HepG2 (cell line): ENCODE measurements around the gene CAPZA2. TPM values are rescaled to one million over a fixed set of nuclear protein-coding genes. Genes with fewer than 3 reads are reported as not detected.
A peak's percentile ranks its signal among the peaks of the same experiment; 100 is the strongest.

Source experiments
- AHR ChIP-seq: IDR thresholded peaks from 2 replicates; pipeline ENCODE4 v1.6.1; 2018; ENCODE audit warnings: missing genetic modification reagents, missing compliant biosample characterization
- CAMTA2 ChIP-seq: sonication (generic); formaldehyde crosslinking; IDR thresholded peaks from 2 replicates; pipeline ENCODE4 v1.4.0; 2020; ENCODE audit warnings: mild to moderate bottlenecking, missing genetic modification reagents, borderline replicate concordance
- EED ChIP-seq: sonication (generic); formaldehyde crosslinking; IDR thresholded peaks from 2 replicates; pipeline ENCODE4 v1.5.0; 2020; ENCODE audit warnings: mild to moderate bottlenecking, missing genetic modification reagents
- ERF ChIP-seq: IDR thresholded peaks from 2 replicates; pipeline ENCODE4 v1.6.1; 2018; ENCODE audit warnings: missing biosample characterization, missing genetic modification reagents
- FOXA3 ChIP-seq: IDR thresholded peaks from 2 replicates; pipeline ENCODE4 v1.6.1; 2016; ENCODE audit warnings: missing genetic modification reagents, missing compliant biosample characterization
- HMG20B ChIP-seq: conservative IDR thresholded peaks from 2 replicates; pipeline ENCODE4 v1.6.1; 2016; ENCODE audit warnings: missing genetic modification reagents, missing compliant biosample characterization
- JARID2 ChIP-seq: sonication (generic); formaldehyde crosslinking; IDR thresholded peaks from 2 replicates; pipeline ENCODE4 v1.8.1; 2023; ENCODE audit warnings: missing genetic modification reagents, inconsistent platforms; ENCODE audit not compliant: insufficient replicate concordance
- KAT7 ChIP-seq: IDR thresholded peaks from 2 replicates; pipeline ENCODE4 v1.6.1; 2018; ENCODE audit warnings: borderline replicate concordance, missing compliant biosample characterization
- KLF6 ChIP-seq: IDR thresholded peaks from 2 replicates; pipeline ENCODE4 v1.8.0; 2016; ENCODE audit warnings: missing biosample characterization, missing genetic modification reagents
- KMT2A ChIP-seq: sonication (generic); formaldehyde crosslinking; IDR thresholded peaks from 2 replicates; pipeline ENCODE4 v1.4.0; 2020; ENCODE audit warnings: missing genetic modification reagents
- MXI1 ChIP-seq: IDR thresholded peaks from 3 replicates; pipeline ENCODE4 v1.6.1; 2012; ENCODE audit warnings: low read depth, low read length, inconsistent platforms, borderline replicate concordance
- PCBP2 ChIP-seq: fragments of 200-400 bp; formaldehyde crosslinking; optimal IDR thresholded peaks from 2 replicates; pipeline ENCODE3; 2018; ENCODE audit warnings: low read length, low read depth; ENCODE audit not compliant: poor library complexity, severe bottlenecking
- PRDM10 ChIP-seq: sonication (generic); formaldehyde crosslinking; IDR thresholded peaks from 2 replicates; pipeline ENCODE4 v1.4.0; 2020; ENCODE audit warnings: low read depth, missing genetic modification reagents
- SAP130 ChIP-seq: IDR thresholded peaks from 2 replicates; pipeline ENCODE4 v1.6.1; 2016; ENCODE audit warnings: low read depth
- SMARCE1 ChIP-seq: fragments of 450-650 bp; IDR thresholded peaks from 2 replicates; pipeline ENCODE4 v1.6.1; 2017; ENCODE audit warnings: borderline replicate concordance
- TFAP4 ChIP-seq: sonication (generic); IDR thresholded peaks from 2 replicates; pipeline ENCODE4 v1.6.1; 2016; ENCODE audit warnings: low read depth, borderline replicate concordance
- XRCC5 ChIP-seq: fragments of 200-400 bp; formaldehyde crosslinking; optimal IDR thresholded peaks from 2 replicates; pipeline ENCODE3; 2017; ENCODE audit warnings: mild to moderate bottlenecking, low read length
- ZFY ChIP-seq: sonication (generic); formaldehyde crosslinking; IDR thresholded peaks from 2 replicates; pipeline ENCODE4 v1.4.0; 2020; ENCODE audit warnings: missing genetic modification reagents
- ZNF136 ChIP-seq: sonication (generic); formaldehyde crosslinking; IDR thresholded peaks from 2 replicates; pipeline ENCODE4 v1.8.1; 2022; ENCODE audit warnings: low read depth, mild to moderate bottlenecking, moderate library complexity, missing genetic modification reagents
- ZNF138 ChIP-seq: sonication (generic); formaldehyde crosslinking; IDR thresholded peaks from 2 replicates; pipeline ENCODE4 v1.5.0; 2020; ENCODE audit warnings: mild to moderate bottlenecking, low read depth, missing genetic modification reagents
- ZNF260 ChIP-seq: sonication (generic); formaldehyde crosslinking; IDR thresholded peaks from 2 replicates; pipeline ENCODE4 v1.4.0; 2020; ENCODE audit warnings: missing genetic modification reagents, low read depth, mild to moderate bottlenecking, borderline replicate concordance
- ZNF441 ChIP-seq: sonication (generic); formaldehyde crosslinking; IDR thresholded peaks from 2 replicates; pipeline ENCODE4 v1.7.0; 2021; ENCODE audit warnings: missing genetic modification reagents, borderline replicate concordance
- ZNF451 ChIP-seq: sonication (generic); formaldehyde crosslinking; IDR thresholded peaks from 2 replicates; pipeline ENCODE4 v1.5.0; 2020; ENCODE audit warnings: mild to moderate bottlenecking, missing genetic modification reagents
- ZNF468 ChIP-seq: sonication (generic); formaldehyde crosslinking; IDR thresholded peaks from 2 replicates; pipeline ENCODE4 v1.8.0; 2022; ENCODE audit warnings: mild to moderate bottlenecking, moderate library complexity, missing genetic modification reagents
- ZNF737 ChIP-seq: sonication (generic); formaldehyde crosslinking; IDR thresholded peaks from 2 replicates; pipeline ENCODE4 v1.5.0; 2020; ENCODE audit warnings: missing genetic modification reagents, mild to moderate bottlenecking, borderline replicate concordance
- ZNF749 ChIP-seq: sonication (generic); formaldehyde crosslinking; IDR thresholded peaks from 2 replicates; pipeline ENCODE4 v1.8.0; 2022; ENCODE audit warnings: mild to moderate bottlenecking, missing genetic modification reagents, moderate library complexity, borderline replicate concordance
- ZNF768 ChIP-seq: sonication (generic); formaldehyde crosslinking; IDR thresholded peaks from 2 replicates; pipeline ENCODE4 v1.4.0; 2020; ENCODE audit warnings: missing genetic modification reagents
- ZNF780A ChIP-seq: sonication (generic); formaldehyde crosslinking; IDR thresholded peaks from 2 replicates; pipeline ENCODE4 v1.8.0; 2022; ENCODE audit warnings: mild to moderate bottlenecking, missing genetic modification reagents, moderate library complexity
- polyA plus RNA-seq, 8 experiments: library from polyadenylated mRNA; depleted of rRNA in 3 of 8; stranded (reverse) in 7 of 8; unstranded in 1 of 8; fragments of >200 nt; fragmentation: Illumina TruSeq in 4 of 8; extraction: Trizol in 4 of 8; gene quantifications; 2 replicates each; pipeline versions ENCODE4 v1.2.1 to v1.2.3, GENCODE V29; 2011 to 2016; ENCODE audit warnings: low read depth in 4 of 8, missing spikeins in 1 of 8, mixed read lengths in 1 of 8; ENCODE audit not compliant: insufficient read depth in 1 of 8
- total RNA-seq, 5 experiments: library from RNA; depleted of rRNA; stranded (reverse); fragments of >200 nt; fragmentation: Illumina TruSeq; extraction: Trizol; gene quantifications; 2 replicates each; pipeline ENCODE4 v1.2.3, GENCODE V29; 2016; ENCODE audit warnings: low read depth in 1 of 5

The CAPZA2 gene
- total and polyA plus RNA-seq, 2 of the 13 experiments (the other 11 are each of a cell fraction or from before 2014, with no cell fraction given) = 38.4 to 199 TPM

- TF ChIP-seq ZNF138 (CRISPR knock-in tag) (peak; percentile 72; the same call in 1 of the 2 replicates), TFAP4 (peak; percentile 42; the same call in 1 of the 2 replicates), SMARCE1 (no peak), ZNF768 (peak; percentile 53; the same call in 1 of the 2 replicates), PCBP2 (no peak), AHR (CRISPR knock-in tag) (0 out of 2 replicates have a peak, but pooled peaks have one; percentile 42), KLF6 (CRISPR knock-in tag) (peak; percentile 89; the same call in 1 of the 2 replicates), JARID2 (CRISPR knock-in tag) (peak; percentile 22), ZNF451 (0 out of 2 replicates have a peak, but pooled peaks have one; percentile 38), ZNF749 (CRISPR knock-in tag) (peak; percentile 68; the same call in 1 of the 2 replicates), CAMTA2 (CRISPR knock-in tag) (no peak), XRCC5 (no peak), ZNF737 (CRISPR knock-in tag) (no peak), ZFY (peak; percentile 93), KMT2A (CRISPR knock-in tag) (peak; percentile 80; the same call in 1 of the 2 replicates), ERF (CRISPR knock-in tag) (peak; percentile 89), FOXA3 (CRISPR knock-in tag) (0 out of 2 replicates have a peak, but pooled peaks have one; percentile 34), ZNF441 (CRISPR knock-in tag) (no peak), MXI1 (peak; percentile 62; the same call in 1 of the 3 replicates), ZNF468 (CRISPR knock-in tag) (no peak), ZNF260 (no peak), HMG20B (CRISPR knock-in tag) (peak; percentile 12; the same call in 1 of the 2 replicates), ZNF780A (CRISPR knock-in tag) (no peak), KAT7 (CRISPR knock-in tag) (peak; percentile 71; the same call in 1 of the 2 replicates), PRDM10 (0 out of 2 replicates have a peak, but pooled peaks have one; percentile 26), ZNF136 (CRISPR knock-in tag) (peak; percentile 65; the same call in 1 of the 2 replicates), SAP130 (peak; percentile 78), EED (peak; percentile 22; the same call in 1 of the 2 replicates)
Observed at GRCh38 chr7:116862234-116862950, at the start of gene CAPZA2 (continued).
